ENCODE data around the gene UBE2G2. TPM values are rescaled to one million over a fixed set of nuclear protein-coding genes. Genes with fewer than 3 reads are reported as not detected.

UBE2G2 gene
- total RNA-seq, 1 donor, result 75.3 TPM

GRCh38 chr21:44763050-44763378, 38.6 kb downstream of the UBE2G2 start:
- Histone ChIP-seq H3K4me3 (ENCODE audit: insufficient read depth, low read length) (no peak overlapping the region), H3K27me3 (ENCODE audit: insufficient read depth, low read length) (no peaks in the 10 kb centered on the region), H3K4me2 (ENCODE audit: insufficient read depth, low read length) (no peak overlapping the region), H3K27ac (ENCODE audit: low read depth, low read length) (no peak overlapping the region), H3K4me1 (ENCODE audit: insufficient read depth, low read length) (peaks cover 8% of the 10 kb centered on the region), H3K79me2 (ENCODE audit: insufficient read depth, low read length) (no peaks in the 10 kb centered on the region), H2AFZ (ENCODE audit: low read length) (no peak overlapping the region), H3K9me3 (ENCODE audit: low read depth, low read length) (no peaks in the 10 kb centered on the region), H3K36me3 (ENCODE audit: insufficient read depth, low read length) (no peaks in the 10 kb centered on the region), H4K20me1 (ENCODE audit: insufficient read depth, low read length) (no peaks in the 10 kb centered on the region)
- peak; percentile 69 for DNase-seq (ENCODE audit: insufficient read length, low spot score, missing footprints)
- no peak for TF ChIP-seq CTCF (IDR thresholded peaks at IDR 0.05; ENCODE audit: extremely low read depth, low read depth, low read length)

- Histone ChIP-seq H3K4me3 (ENCODE audit: insufficient read depth, low read length) (no peak overlapping the region), H3K9me3 (ENCODE audit: low read depth, low read length) (no peaks in the 10 kb centered on the region), H3K27ac (ENCODE audit: low read depth, low read length) (no peak overlapping the region), H3K27me3 (ENCODE audit: insufficient read depth, low read length) (no peaks in the 10 kb centered on the region), H3K4me2 (ENCODE audit: insufficient read depth, low read length) (no peak overlapping the region), H2AFZ (ENCODE audit: low read length) (no peak overlapping the region), H3K36me3 (ENCODE audit: insufficient read depth, low read length) (no peaks in the 10 kb centered on the region), H4K20me1 (ENCODE audit: insufficient read depth, low read length) (no peaks in the 10 kb centered on the region), H3K79me2 (ENCODE audit: insufficient read depth, low read length) (no peaks in the 10 kb centered on the region), H3K4me1 (ENCODE audit: insufficient read depth, low read length) (peaks cover 8% of the 10 kb centered on the region)
- DNase-seq (ENCODE audit: insufficient read length, low spot score, missing footprints), result no peak
- no peak for TF ChIP-seq CTCF (IDR thresholded peaks at IDR 0.05; ENCODE audit: extremely low read depth, low read depth, low read length)
Measured at GRCh38 chr21:44762221-44763049, 39.2 kb downstream of the UBE2G2 start.

- Histone ChIP-seq H3K4me2 (ENCODE audit: insufficient read depth, low read length) (no peak overlapping the region), H3K4me3 (ENCODE audit: insufficient read depth, low read length) (no peak overlapping the region), H3K27me3 (ENCODE audit: insufficient read depth, low read length) (no peaks in the 10 kb centered on the region), H3K27ac (ENCODE audit: low read depth, low read length) (no peak overlapping the region), H3K4me1 (ENCODE audit: insufficient read depth, low read length) (peaks cover 8% of the 10 kb centered on the region), H3K79me2 (ENCODE audit: insufficient read depth, low read length) (no peaks in the 10 kb centered on the region), H3K9me3 (ENCODE audit: low read depth, low read length) (no peaks in the 10 kb centered on the region), H3K36me3 (ENCODE audit: insufficient read depth, low read length) (no peaks in the 10 kb centered on the region), H4K20me1 (ENCODE audit: insufficient read depth, low read length) (no peaks in the 10 kb centered on the region), H2AFZ (ENCODE audit: low read length) (no peak overlapping the region)
- DNase-seq (ENCODE audit: insufficient read length, low spot score, missing footprints), result peak; percentile 74
- no peak for TF ChIP-seq CTCF (IDR thresholded peaks at IDR 0.05; ENCODE audit: extremely low read depth, low read depth, low read length)
Measured at GRCh38 chr21:44761747-44762208, 39.8 kb downstream of the UBE2G2 start.

DNA sequence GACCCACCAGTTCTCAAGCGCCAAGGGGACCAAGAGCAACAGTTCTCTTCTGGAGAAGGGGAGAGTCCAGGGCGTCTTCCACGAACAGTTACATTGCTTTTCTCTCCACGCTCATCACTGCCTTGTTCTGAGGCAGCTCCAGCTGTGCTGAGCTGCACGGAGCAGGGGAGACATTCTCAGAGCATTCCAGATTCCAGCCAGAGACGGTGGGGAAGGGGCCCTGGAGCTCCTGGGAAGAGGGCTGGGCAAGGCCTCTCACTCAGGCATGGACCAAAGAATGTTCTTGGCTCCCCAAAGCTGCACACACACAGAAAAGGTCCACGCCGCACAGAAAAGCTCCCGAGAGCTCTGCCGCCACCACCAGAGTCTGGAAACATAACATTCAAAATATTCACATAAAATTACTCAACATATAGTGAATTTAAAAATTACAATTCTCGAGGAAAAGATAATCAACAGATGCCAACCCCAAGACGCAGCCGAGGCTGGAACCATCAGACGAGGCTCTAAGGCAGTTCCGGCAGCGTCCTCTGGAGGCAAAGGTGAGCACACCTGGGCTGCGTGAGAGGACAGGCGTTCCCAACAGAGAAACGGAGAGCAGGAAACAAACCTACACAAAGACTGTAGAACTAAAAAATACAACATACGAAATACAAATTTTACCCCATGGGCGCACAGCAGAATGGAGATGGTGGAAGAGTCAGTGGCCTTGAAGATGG, 40.5 kb downstream of the UBE2G2 start:
- peak; percentile 80 for DNase-seq (ENCODE audit: insufficient read length, low spot score, missing footprints)
- H3K4me2 ChIP-seq (ENCODE audit: insufficient read depth, low read length), result no peak overlapping the region
- no peak overlapping the region for H3K27ac ChIP-seq (ENCODE audit: low read depth, low read length)
- no peak for TF ChIP-seq CTCF (IDR thresholded peaks at IDR 0.05; ENCODE audit: extremely low read depth, low read depth, low read length)
- no peaks in the 10 kb centered on the region for H4K20me1 ChIP-seq (ENCODE audit: insufficient read depth, low read length)
- H3K36me3 ChIP-seq (ENCODE audit: insufficient read depth, low read length), result no peaks in the 10 kb centered on the region
- no peak overlapping the region for H3K4me3 ChIP-seq (ENCODE audit: insufficient read depth, low read length)
- no peaks in the 10 kb centered on the region for H3K9me3 ChIP-seq (ENCODE audit: low read depth, low read length)
- H3K4me1 ChIP-seq (ENCODE audit: insufficient read depth, low read length), result peaks cover 8% of the 10 kb centered on the region
- H2AFZ ChIP-seq (ENCODE audit: low read length), result no peak overlapping the region
- H3K27me3 ChIP-seq (ENCODE audit: insufficient read depth, low read length), result no peaks in the 10 kb centered on the region
- H3K79me2 ChIP-seq (ENCODE audit: insufficient read depth, low read length), result no peaks in the 10 kb centered on the region

Measured in osteoblast (primary cell).